IMR-90 (cell line): ENCODE data around the gene ZC3H8. TPM values are rescaled to one million over a fixed set of nuclear protein-coding genes. Genes with fewer than 3 reads are reported as not detected.

Experiments
- ATAC-seq: fragments of 200-7000 bp; cut with Tn5 transposase; 2 replicates; pipeline ENCODE4 v1.9.1; 2020; ENCODE audit warnings: low read depth, mild to moderate bottlenecking, moderate library complexity
- BruUV-seq: library from RNA; stranded (reverse); fragments of 400-500 nt; replicated peaks from 2 replicates; lab custom pipeline; 2021; lab: Mats Ljungman, UMichigan
- CTCF ChIA-PET: fragments of 300-600 bp; formaldehyde crosslinking; extraction: SDS; loops from one replicate; lab custom pipeline; 2021; ENCODE audit warnings: antibody characterized with exemption; lab: Yijun Ruan, JAX
- POLR2A ChIA-PET: fragments of 300-600 bp; sonication (Branson Sonifier 250); formaldehyde crosslinking; loops from one replicate; lab custom pipeline; 2022; ENCODE audit warnings: antibody characterized with exemption; ENCODE audit not compliant: unreplicated experiment; lab: Charles Lee
- DNase-seq: peaks from one replicate; pipeline ENCODE4 v3.0.0; 2013
- H2AFZ ChIP-seq: replicated peaks from 2 replicates; pipeline ENCODE3; 2013; ENCODE audit warnings: low read length, mild to moderate bottlenecking; ENCODE audit not compliant: poor library complexity
- H2AK5ac ChIP-seq: 2 replicates; pipeline ENCODE4 v1.6.1; 2013; ENCODE audit warnings: low read depth, low read length, inconsistent platforms
- H2AK9ac ChIP-seq: replicated peaks from 2 replicates; pipeline ENCODE3; 2013; ENCODE audit warnings: mild to moderate bottlenecking, low read depth, low read length, moderate library complexity; ENCODE audit not compliant: poor library complexity
- H2BK120ac ChIP-seq: 2 replicates; pipeline ENCODE4 v1.6.1; 2013; ENCODE audit warnings: low read depth, low read length, inconsistent platforms
- H2BK15ac ChIP-seq: 3 replicates; pipeline ENCODE4 v1.6.1; 2013; ENCODE audit warnings: low read depth, low read length, inconsistent platforms
- H2BK20ac ChIP-seq: 2 replicates; pipeline ENCODE4 v1.6.1; 2013; ENCODE audit warnings: low read depth, mild to moderate bottlenecking, inconsistent platforms, low read length, moderate library complexity
- H2BK5ac ChIP-seq: 2 replicates; pipeline ENCODE4 v1.6.1; 2013; ENCODE audit warnings: mild to moderate bottlenecking, low read depth, low read length, inconsistent platforms; ENCODE audit not compliant: poor library complexity, severe bottlenecking
- H3K14ac ChIP-seq: replicated peaks from 2 replicates; pipeline ENCODE4 v1.6.1; 2013; ENCODE audit warnings: low read depth, low read length, inconsistent platforms
- H3K18ac ChIP-seq: 2 replicates; pipeline ENCODE4 v1.6.1; 2013; ENCODE audit warnings: low read depth, low read length, control low read depth
- H3K23ac ChIP-seq: 2 replicates; pipeline ENCODE4 v1.6.1; 2013; ENCODE audit warnings: low read depth, low read length, inconsistent platforms
- H3K27ac ChIP-seq: 2 replicates; pipeline ENCODE4 v1.5.1; 2013; ENCODE audit warnings: mild to moderate bottlenecking, control low read depth, low read length; ENCODE audit not compliant: insufficient read depth
- H3K27me3 ChIP-seq: 2 replicates; pipeline ENCODE4 v1.6.1; 2013; ENCODE audit warnings: low read length; ENCODE audit not compliant: control insufficient read depth, insufficient read depth
- H3K36me3 ChIP-seq: 2 replicates; pipeline ENCODE4 v1.6.1; 2013; ENCODE audit warnings: low read length, mixed read lengths; ENCODE audit not compliant: control insufficient read depth, insufficient read depth
- H3K4ac ChIP-seq: 2 replicates; pipeline ENCODE4 v1.6.1; 2013; ENCODE audit warnings: low read depth, low read length, inconsistent platforms
- H3K4me1 ChIP-seq: 2 replicates; pipeline ENCODE4 v1.6.1; 2013; ENCODE audit warnings: low read length, mixed read lengths; ENCODE audit not compliant: control insufficient read depth, insufficient read depth
- H3K4me2 ChIP-seq: 2 replicates; pipeline ENCODE4 v1.6.1; 2013; ENCODE audit warnings: low read depth, mild to moderate bottlenecking, control low read depth, low read length, moderate library complexity
- H3K4me3 ChIP-seq: 2 replicates; pipeline ENCODE4 v1.5.1; 2013; ENCODE audit warnings: low read depth, mild to moderate bottlenecking, control low read depth, low read length, moderate library complexity; ENCODE audit not compliant: insufficient read depth
- H3K56ac ChIP-seq: 2 replicates; pipeline ENCODE4 v1.6.1; 2013; ENCODE audit warnings: low read length, inconsistent platforms; ENCODE audit not compliant: insufficient read depth; ENCODE audit errors: extremely low read depth
- H3K79me1 ChIP-seq, 2 experiments: 2 replicates each; pipeline ENCODE4 v1.6.1; 2013; ENCODE audit warnings: low read length in 2 of 2, inconsistent platforms in 1 of 2, low read depth in 1 of 2
- H3K9ac ChIP-seq: 2 replicates; pipeline ENCODE4 v1.6.1; 2013; ENCODE audit warnings: low read depth, low read length, control low read depth
- H3K9me1 ChIP-seq: 2 replicates; pipeline ENCODE4 v1.6.1; 2013; ENCODE audit warnings: low read length, inconsistent platforms; ENCODE audit not compliant: insufficient read depth
- H3K9me3 ChIP-seq: 2 replicates; pipeline ENCODE4 v1.6.1; 2013; ENCODE audit warnings: low read length; ENCODE audit not compliant: control insufficient read depth, insufficient read depth
- H4K20me1 ChIP-seq: 2 replicates; pipeline ENCODE4 v1.6.1; 2013; ENCODE audit warnings: low read length, inconsistent platforms; ENCODE audit not compliant: insufficient read depth
- H4K5ac ChIP-seq: 2 replicates; pipeline ENCODE4 v1.6.1; 2013; ENCODE audit warnings: mild to moderate bottlenecking, low read depth, low read length, control low read depth
- H4K8ac ChIP-seq, 2 experiments: 2 replicates each; pipeline ENCODE4 v1.6.1; 2013; ENCODE audit warnings: low read depth in 2 of 2, low read length in 2 of 2, control low read depth in 1 of 2, inconsistent platforms in 1 of 2
- H4K91ac ChIP-seq: 2 replicates; pipeline ENCODE4 v1.6.1; 2013; ENCODE audit warnings: low read depth, low read length, inconsistent platforms; ENCODE audit not compliant: insufficient read depth
- CEBPB ChIP-seq: IDR thresholded peaks from 2 replicates; pipeline ENCODE4 v1.6.1; 2012; ENCODE audit warnings: low read depth, low read length, improper control_type of control experiment
- ELK1 ChIP-seq: fragments of 150-350 bp; IDR thresholded peaks from 2 replicates; pipeline ENCODE4 v1.6.1; 2016; ENCODE audit warnings: low read depth, mild to moderate bottlenecking, low read length, moderate library complexity, borderline replicate concordance
- MAZ ChIP-seq: IDR thresholded peaks from 2 replicates; pipeline ENCODE4 v1.6.1; 2012; ENCODE audit warnings: low read depth, mild to moderate bottlenecking, low read length, improper control_type of control experiment, moderate library complexity, borderline replicate concordance
- dilution Hi-C: fragments of 300-500 bp; cut with HindIII; formaldehyde crosslinking; loops from one replicate; pipeline ENCODE4 v1.14.3; 2018; ENCODE audit warnings: low sequenced_read_pairs; ENCODE audit not compliant: unreplicated experiment
- in situ Hi-C: fragments of 300-500 bp; cut with MboI; formaldehyde crosslinking; loops from 3 replicates; pipeline ENCODE4 v1.14.3; 2019; ENCODE audit warnings: low sequenced_read_pairs, inconsistent platforms, mixed read lengths
- intact Hi-C: fragments of 100-400 bp; cut with micrococcal nuclease; formaldehyde crosslinking; loops from 2 replicates; pipeline ENCODE4 v1.10.0; 2022
- polyA plus RNA-seq, 3 experiments: library from polyadenylated mRNA; depleted of rRNA; stranded (reverse); fragments of >200 nt; gene quantifications; 2 replicates each; pipeline ENCODE4 v1.2.3, GENCODE V29; 2012; ENCODE audit warnings: low replicate concordance in 1 of 3
- total RNA-seq: library from RNA; depleted of rRNA; stranded (reverse); fragments of >200 nt; gene quantifications from 2 replicates; pipeline ENCODE4 v1.2.3, GENCODE V29; 2012

The ZC3H8 gene
- total and polyA plus RNA-seq, 2 of the 4 experiments (the other 2 are of a cell fraction), result 0.18 to 1.6 TPM

DNA sequence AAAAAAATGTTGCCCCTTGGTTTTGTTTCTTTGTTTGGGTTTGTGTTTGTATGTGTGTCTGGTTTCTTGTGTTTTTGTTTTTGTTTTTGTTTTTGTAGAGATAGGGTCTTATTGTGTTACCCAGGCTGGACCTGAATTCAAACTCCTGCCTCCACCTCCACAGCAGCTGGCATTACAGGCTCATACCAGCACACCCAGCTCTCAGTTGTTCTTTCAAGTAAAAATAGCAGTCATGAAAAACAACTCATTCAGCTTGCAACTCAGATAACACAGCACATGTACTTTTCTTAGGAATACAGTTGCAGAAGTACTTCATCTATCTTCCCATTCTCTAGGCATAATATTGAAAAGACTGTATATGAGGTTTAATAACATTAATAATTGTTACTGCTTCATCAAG is 37.0 kb downstream of the ZC3H8 start:
- Histone ChIP-seq H2BK15ac (no peak overlapping the region), H2BK20ac (no peak overlapping the region), H2AK9ac (no peak overlapping the region), H3K4ac (no peak overlapping the region), H3K27ac (no peak overlapping the region), H4K91ac (no peak overlapping the region), H2AFZ (no peak overlapping the region), H2BK120ac (no peak overlapping the region), H3K9me3 (no peaks in the 10 kb centered on the region), H3K27me3 (no peaks in the 10 kb centered on the region), H3K23ac (no peak overlapping the region), H2AK5ac (no peak overlapping the region), H4K20me1 (no peaks in the 10 kb centered on the region), H3K4me2 (no peak overlapping the region), H3K9me1 (no peaks in the 10 kb centered on the region), H3K4me3 (no peak overlapping the region), H4K8ac (no peak overlapping the region), H2BK5ac (no peak overlapping the region), H3K56ac (no peak overlapping the region), H3K14ac (no peak overlapping the region), H3K18ac (no peak overlapping the region), H3K36me3 (no peaks in the 10 kb centered on the region), H4K5ac (no peak overlapping the region), H3K4me1 (no peaks in the 10 kb centered on the region), H3K79me1 (no peaks in the 10 kb centered on the region), H3K9ac (no peak overlapping the region)
- ATAC-seq (no peak), DNase-seq (no peak)
- dilution Hi-C loops, result no loop called here
- POLR2A ChIA-PET, result no interaction called here
- no peak for TF ChIP-seq ELK1
- no peak for TF ChIP-seq CEBPB
- no peak for TF ChIP-seq MAZ
- BruUV-seq, result no TSS peak
- in situ Hi-C loops, result no loop called here
- CTCF ChIA-PET, result interaction anchor here (0.6 kb wide), 1 partner anchor 188 kb away, joined by 3 read pairs; no protein-coding TSS in a partner anchor
- intact Hi-C loops, result no loop called here
